GM12873 (cell line): ENCODE measurements around the gene BLNK.

ENCODE experiments used
- TF ChIP-seq, protein P1 (sequence below): IDR thresholded peaks from 2 replicates; pipeline ENCODE4 v1.5.1; 2012; ENCODE audit warnings: low read depth, mild to moderate bottlenecking, moderate library complexity, low read length, control low read depth; ENCODE audit not compliant: insufficient read depth; ENCODE audit errors: missing control alignments

The BLNK gene

DNA sequence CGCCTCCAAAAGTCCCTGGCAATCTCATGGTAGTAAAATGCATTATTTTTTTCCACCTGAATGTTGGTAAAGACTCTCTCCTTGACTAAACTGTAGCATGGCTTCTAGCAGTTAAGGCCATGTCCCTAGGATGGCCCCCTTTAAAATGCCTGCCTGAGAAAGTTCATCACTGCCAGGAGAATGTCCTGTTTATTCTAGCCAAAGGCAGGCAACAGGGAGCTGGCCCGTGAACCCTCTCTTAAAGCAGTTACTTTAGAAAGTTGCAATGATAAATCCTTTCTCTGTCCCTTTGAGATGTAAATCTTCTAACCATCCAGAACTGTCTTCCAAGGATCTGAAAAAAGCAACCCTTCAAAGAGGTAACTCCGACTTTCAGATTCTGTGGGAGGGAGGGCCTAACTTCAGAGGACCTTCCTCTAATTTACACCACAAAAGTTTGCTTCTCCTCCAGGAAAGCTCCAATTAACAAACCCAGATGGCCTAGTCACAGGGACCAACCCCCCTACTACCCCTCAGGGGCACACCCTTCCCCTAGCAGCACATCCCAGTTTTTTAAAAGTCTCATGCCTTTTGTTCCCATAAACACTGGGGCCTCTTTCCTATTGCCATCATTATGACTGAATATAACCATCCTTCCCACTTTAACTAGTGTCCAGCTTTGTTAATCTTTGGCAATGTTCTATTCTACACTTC is 38.4 kb upstream of the BLNK start:
- TF ChIP-seq, protein P1, sequence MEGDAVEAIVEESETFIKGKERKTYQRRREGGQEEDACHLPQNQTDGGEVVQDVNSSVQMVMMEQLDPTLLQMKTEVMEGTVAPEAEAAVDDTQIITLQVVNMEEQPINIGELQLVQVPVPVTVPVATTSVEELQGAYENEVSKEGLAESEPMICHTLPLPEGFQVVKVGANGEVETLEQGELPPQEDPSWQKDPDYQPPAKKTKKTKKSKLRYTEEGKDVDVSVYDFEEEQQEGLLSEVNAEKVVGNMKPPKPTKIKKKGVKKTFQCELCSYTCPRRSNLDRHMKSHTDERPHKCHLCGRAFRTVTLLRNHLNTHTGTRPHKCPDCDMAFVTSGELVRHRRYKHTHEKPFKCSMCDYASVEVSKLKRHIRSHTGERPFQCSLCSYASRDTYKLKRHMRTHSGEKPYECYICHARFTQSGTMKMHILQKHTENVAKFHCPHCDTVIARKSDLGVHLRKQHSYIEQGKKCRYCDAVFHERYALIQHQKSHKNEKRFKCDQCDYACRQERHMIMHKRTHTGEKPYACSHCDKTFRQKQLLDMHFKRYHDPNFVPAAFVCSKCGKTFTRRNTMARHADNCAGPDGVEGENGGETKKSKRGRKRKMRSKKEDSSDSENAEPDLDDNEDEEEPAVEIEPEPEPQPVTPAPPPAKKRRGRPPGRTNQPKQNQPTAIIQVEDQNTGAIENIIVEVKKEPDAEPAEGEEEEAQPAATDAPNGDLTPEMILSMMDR: no peak

DNA sequence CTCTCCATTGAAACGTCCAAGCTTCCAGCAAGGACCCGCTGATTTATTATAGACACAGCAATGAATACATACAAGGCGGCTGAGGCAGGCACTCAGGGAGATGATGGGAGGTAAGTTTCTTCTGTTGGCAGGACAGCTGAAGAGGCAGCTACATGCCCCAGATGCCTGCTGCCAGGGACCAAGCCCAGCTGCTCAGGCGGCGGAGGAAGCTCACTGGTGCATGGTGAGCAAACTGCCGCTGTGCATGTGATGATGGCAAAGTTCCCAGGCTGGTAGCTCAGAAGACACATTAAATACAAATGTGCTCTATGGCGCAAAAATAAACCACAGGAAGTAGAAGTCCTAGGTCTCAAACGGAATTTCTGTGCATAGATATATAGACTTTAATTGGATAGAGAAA is 35.1 kb upstream of the BLNK start:
- TF ChIP-seq, protein P1: no peak

DNA sequence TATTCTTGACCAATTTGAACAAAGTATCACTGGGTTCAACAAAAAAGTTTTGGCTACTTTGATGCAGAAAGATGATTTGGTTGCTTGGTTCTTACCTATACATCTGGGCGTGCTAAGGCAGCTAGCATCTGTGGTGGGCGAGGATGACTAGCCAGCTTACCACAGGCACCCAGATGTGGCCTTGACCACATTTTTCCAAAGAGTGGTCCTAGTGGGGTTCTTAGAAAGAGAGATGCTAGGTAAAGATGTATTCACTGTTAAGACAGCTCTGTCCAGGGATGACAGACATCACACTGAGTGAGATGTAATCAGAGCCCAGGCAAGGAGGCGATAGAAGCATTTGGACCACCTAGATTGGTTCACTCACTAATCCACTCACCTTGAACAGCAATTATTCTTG is 33.6 kb upstream of the BLNK start:
- TF ChIP-seq, protein P1: no peak

DNA sequence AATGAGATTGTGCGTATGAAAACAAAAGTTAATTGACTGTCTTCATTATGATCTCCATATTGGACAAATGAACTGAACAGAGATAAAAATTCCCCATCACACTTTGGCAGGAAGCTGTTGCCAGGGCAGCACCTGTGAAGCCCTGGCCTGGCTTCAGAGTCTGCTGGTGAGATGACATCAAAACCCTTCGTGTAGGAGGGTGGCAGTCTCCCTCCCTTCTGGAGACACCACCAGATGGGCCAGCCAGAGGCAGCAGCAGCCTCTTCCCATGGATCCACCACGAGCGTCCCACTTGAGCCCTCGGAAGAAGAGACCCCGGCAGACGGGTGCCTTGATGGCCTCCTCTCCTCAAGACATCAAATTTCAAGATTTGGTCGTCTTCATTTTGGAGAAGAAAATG is 32.9 kb upstream of the BLNK start, which contains the start of gene DNTT:
TSS of gene DNTT (plus strand) at position 205 of the 400 bp plus-strand sequence. CDS start at position 269, 64 bp downstream.
- TF ChIP-seq, protein P1: no peak

DNA sequence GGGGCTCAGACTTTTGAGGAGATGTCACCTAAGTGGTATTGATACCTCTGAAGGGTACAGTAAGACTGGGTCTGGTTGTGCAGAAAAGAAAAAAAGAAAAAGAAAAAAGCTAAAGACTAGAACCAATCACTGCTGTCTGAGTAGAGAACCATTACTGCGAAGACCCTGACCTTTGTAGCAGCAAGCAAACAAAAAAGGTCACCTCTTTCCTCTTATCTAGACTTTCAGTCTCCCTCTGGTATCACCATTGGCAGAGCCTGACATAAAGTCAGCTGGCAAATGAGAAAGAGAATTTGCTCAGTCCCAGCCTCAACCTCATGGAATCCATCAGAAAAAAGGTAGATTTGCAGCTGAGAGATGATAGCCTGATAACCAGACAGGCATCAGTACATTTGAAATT is 30.2 kb upstream of the BLNK start:
- TF ChIP-seq, protein P1: no peak

DNA sequence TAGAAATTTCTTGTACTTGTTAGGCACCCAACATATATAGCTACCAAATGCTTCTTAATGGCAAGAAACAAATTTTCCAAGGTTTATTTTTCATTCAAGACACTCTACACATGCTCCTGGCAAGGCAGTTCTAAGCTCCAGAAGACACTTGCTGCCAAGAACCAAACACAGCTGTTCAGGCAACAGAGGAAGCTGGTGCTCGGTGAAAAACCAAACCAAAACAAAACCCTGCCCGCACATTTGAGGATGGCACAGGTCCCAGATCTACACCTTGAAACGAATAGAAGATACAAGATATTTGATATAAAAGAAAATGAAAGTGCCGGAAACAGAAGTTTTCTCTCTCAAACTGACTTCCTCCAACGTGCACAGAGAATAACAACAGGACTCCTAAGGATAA is 28.0 kb upstream of the BLNK start:
- TF ChIP-seq, protein P1: no peak

DNA sequence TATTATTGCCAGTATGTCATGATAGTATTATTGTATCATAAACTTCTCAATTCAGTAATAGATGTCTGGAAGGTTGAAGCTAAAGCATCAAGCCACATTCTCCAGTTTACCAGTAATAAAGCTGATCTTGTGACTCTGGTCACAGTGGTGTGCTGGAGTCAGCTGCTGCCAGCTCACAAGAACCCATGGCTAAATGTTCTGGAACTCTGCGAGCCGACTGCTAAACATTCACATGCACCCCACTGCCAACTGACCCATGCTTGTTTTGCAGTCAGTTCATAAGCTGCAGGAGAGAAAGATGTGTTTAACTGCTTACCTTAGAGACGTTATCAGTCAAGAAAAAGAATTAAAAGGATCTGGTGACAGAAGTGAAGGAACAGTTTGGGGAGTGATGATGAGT is 27.0 kb upstream of the BLNK start:
- TF ChIP-seq, protein P1: no peak

DNA sequence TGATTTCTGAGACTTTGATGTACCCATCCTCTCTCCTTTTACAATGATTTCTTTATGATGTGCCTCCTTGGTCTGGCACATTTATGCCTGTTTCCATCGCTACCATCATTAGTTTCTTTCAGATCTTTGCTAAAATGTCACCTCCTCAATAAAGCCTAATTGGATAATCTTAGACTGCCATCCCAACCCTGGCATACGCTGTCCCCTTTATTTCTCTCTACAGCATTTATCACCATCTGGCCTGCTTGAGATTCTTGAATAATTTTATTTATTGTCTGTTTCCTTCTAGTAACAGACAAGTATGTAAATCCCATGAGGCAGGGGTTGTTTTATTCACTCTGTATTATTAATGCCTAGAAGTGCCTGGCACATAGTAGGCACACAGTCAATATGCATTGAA is 26.1 kb upstream of the BLNK start:
- TF ChIP-seq, protein P1: no peak
